ENCODE measurements around the gene APOBR.

APOBR gene

DNA sequence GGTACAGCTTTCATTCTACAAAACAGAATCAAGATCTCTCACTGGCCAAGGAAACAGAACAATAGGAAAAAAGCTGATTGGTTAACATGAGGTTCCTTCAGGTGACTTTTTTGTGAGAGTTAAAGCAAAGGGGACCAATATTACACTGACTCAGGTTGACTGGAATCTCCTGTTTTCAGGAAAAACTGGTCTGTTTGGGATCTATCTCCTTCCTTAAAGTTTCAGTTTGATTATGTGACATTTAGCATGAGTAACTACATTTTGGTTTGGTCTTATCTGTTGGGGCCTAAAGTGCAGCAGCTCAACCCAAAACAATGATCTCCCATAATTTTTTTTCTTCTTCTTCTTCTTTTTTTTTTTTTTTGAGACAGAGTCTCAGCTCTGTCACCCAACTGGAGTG is 34.7 kb downstream of the APOBR start:
- no peaks in the 10 kb centered on the region for H3K36me3 ChIP-seq (ENCODE audit: control insufficient read depth, insufficient read depth, low read length)
- H3K27me3 ChIP-seq (replicated peaks; ENCODE audit: control insufficient read depth, insufficient read depth, low read length): no peaks in the 10 kb centered on the region
- TF ChIP-seq, protein P1, sequence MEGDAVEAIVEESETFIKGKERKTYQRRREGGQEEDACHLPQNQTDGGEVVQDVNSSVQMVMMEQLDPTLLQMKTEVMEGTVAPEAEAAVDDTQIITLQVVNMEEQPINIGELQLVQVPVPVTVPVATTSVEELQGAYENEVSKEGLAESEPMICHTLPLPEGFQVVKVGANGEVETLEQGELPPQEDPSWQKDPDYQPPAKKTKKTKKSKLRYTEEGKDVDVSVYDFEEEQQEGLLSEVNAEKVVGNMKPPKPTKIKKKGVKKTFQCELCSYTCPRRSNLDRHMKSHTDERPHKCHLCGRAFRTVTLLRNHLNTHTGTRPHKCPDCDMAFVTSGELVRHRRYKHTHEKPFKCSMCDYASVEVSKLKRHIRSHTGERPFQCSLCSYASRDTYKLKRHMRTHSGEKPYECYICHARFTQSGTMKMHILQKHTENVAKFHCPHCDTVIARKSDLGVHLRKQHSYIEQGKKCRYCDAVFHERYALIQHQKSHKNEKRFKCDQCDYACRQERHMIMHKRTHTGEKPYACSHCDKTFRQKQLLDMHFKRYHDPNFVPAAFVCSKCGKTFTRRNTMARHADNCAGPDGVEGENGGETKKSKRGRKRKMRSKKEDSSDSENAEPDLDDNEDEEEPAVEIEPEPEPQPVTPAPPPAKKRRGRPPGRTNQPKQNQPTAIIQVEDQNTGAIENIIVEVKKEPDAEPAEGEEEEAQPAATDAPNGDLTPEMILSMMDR (IDR thresholded peaks at IDR 0.05; ENCODE audit: insufficient read depth, low read length, poor library complexity, severe bottlenecking): no peak
- no peak for DNase-seq (ENCODE audit: extremely low read depth, insufficient read length)
- no peak overlapping the region for H3K4me3 ChIP-seq (replicated peaks; ENCODE audit: low read depth, low read length)

DNA sequence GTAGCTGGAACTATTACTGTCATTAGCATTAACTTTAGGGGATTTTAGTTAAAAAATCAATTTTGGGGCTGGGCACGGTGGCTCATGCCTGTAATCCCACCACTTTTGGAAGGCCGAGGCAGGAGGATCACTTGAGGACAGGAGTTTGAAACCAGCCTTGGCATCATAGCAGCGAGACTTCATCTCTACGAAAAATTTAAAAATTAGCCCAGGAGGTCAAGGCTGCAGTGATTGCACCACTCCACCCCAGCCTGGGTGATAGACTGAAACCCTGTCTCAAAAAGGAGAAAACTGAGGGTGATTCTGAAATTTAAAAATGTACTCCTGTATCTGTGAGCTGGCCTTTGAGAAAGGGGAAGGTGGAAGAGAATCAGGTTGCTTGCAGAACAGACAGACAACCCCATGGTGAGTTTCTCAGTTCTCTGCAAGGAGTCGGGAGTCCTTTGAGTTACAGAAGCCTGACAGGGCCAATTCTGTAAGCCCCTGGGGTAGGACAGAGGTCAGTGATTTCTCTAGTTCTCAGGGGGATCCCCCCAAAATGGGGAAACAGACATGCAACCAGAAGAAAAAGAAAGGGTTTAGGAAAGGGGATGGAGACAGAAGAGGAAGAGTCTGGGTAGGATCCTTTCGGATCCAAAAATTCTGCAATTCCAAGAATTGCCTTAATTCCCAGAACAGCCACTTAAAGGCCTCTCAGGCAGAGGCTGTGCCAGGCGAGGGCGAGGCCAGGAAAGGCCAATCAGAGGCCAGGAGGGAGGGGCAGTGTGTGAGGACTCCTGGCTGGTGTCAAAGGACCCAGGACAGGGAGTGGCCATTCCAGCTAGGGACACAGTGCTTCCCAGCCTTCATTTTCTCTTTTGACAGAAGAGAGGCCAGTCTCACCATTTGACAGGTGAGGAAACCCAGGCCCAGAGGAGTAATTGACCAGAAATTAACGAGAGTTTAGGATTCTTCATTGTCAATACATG is 37.6 kb downstream of the APOBR start:
- H3K27me3 ChIP-seq (replicated peaks; ENCODE audit: control insufficient read depth, insufficient read depth, low read length): no peaks in the 10 kb centered on the region
- DNase-seq (ENCODE audit: extremely low read depth, insufficient read length): no peak
- H3K36me3 ChIP-seq (ENCODE audit: control insufficient read depth, insufficient read depth, low read length): no peaks in the 10 kb centered on the region
- no peak overlapping the region for H3K4me3 ChIP-seq (replicated peaks; ENCODE audit: low read depth, low read length)
- TF ChIP-seq, protein P1 (IDR thresholded peaks at IDR 0.05; ENCODE audit: insufficient read depth, low read length, poor library complexity, severe bottlenecking): no peak

DNA sequence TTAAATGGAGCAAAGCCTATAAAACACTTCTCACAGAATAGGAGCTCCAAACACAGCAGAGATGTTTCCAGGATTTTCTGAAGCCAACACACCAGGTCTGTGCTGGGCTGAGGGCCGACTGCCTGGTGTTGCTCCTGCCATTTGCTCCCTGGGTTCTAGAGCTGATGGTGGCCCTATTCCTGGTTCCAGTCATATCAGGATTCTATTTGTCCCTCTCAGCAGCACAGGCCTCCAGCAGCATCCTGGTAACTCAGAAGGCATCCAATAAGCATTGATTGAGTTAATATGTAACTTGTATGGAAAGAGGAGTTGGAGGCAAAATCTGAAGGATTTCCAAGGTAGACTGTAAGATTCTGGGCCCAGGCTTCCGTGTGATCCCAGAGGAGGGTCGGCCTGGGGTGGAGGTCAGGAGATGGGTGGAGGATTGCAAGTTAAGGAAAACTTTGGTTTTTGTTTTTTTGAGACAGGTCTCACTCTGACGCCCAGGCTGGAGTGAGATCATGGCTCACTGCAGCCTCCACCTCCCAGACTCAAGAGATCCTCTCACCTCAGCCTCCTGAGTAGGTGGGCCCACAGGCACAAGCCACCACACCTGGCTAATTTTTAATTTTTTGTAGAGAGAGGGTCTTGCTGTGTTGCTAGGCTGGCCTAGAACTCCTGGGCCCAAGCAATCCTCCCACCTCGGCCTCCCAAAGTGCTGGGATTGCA is 38.7 kb downstream of the APOBR start:
- Histone ChIP-seq H3K36me3 (ENCODE audit: control insufficient read depth, insufficient read depth, low read length) (no peaks in the 10 kb centered on the region), H3K4me3 (replicated peaks; ENCODE audit: low read depth, low read length) (no peak overlapping the region), H3K27me3 (replicated peaks; ENCODE audit: control insufficient read depth, insufficient read depth, low read length) (no peaks in the 10 kb centered on the region)
- no peak for DNase-seq (ENCODE audit: extremely low read depth, insufficient read length)
- TF ChIP-seq, protein P1 (IDR thresholded peaks at IDR 0.05; ENCODE audit: insufficient read depth, low read length, poor library complexity, severe bottlenecking): no peak

DNA sequence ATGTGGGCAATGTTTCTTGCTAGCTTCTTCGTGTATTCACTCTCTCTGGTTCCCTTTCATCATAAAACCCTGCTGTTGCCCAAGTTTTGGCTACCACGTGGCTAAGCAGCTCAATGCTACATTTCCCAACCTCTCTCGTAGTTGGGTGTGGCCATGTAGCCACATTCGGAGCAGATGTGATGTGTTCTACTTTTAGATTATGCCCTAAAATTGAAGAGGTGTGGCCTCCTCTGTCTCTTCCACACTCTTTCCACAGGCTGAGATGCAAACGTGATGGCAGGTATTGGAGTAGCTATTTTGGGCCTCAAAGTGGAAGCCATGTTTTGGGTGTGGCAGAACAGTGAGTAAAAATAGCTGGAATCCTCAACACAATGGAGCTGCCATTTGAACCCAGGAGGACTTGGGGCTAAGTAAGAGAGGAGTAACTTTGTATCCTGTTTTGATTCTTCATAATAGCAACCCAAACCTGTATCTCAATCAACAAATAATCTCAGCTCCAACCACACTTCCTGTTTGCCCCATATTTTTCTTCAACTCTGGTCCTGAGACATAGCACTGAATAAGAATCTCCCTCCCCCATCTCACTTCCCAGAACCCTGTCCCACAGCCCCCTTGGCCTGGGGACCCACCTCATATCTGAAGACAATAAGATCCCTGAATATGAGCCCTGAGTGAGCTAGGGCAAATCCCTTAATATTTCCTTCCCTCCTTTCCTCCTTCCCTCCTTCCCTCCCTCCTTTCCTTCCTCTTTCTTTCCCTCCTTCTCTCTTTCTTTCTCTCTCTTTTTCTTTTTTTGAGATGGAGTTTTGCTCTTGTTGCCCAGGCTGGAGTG is 40.3 kb downstream of the APOBR start:
- H3K27me3 ChIP-seq (replicated peaks; ENCODE audit: control insufficient read depth, insufficient read depth, low read length): no peaks in the 10 kb centered on the region
- DNase-seq (ENCODE audit: extremely low read depth, insufficient read length): no peak
- H3K4me3 ChIP-seq (replicated peaks; ENCODE audit: low read depth, low read length): no peak overlapping the region
- TF ChIP-seq, protein P1 (IDR thresholded peaks at IDR 0.05; ENCODE audit: insufficient read depth, low read length, poor library complexity, severe bottlenecking): no peak
- H3K36me3 ChIP-seq (ENCODE audit: control insufficient read depth, insufficient read depth, low read length): no peaks in the 10 kb centered on the region

DNA sequence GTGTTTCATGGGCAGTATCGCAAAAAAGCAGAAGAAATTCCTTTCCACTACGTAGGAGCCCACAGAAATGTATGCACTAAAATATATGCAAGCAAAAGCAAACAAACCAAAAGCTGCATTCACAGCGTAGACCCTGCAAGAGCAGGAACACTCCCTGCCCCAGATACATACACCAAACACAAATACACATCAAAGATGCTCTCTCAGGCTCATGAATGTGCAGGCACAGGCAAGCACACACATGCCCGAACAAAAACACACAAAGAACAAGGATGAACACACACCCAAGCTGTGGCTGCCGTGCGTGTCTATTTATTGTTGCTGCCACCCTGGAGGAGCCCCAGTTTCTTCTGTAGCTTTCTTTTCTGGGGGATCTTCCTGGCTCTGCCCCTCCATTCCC is 42.6 kb downstream of the APOBR start:
- Histone ChIP-seq H3K4me3 (replicated peaks; ENCODE audit: low read depth, low read length) (no peak overlapping the region), H3K36me3 (ENCODE audit: control insufficient read depth, insufficient read depth, low read length) (no peaks in the 10 kb centered on the region), H3K27me3 (replicated peaks; ENCODE audit: control insufficient read depth, insufficient read depth, low read length) (no peaks in the 10 kb centered on the region)
- DNase-seq (ENCODE audit: extremely low read depth, insufficient read length): no peak
- TF ChIP-seq, protein P1 (IDR thresholded peaks at IDR 0.05; ENCODE audit: insufficient read depth, low read length, poor library complexity, severe bottlenecking): no peak
